ENCODE measurements around the gene FGF8.

DNA sequence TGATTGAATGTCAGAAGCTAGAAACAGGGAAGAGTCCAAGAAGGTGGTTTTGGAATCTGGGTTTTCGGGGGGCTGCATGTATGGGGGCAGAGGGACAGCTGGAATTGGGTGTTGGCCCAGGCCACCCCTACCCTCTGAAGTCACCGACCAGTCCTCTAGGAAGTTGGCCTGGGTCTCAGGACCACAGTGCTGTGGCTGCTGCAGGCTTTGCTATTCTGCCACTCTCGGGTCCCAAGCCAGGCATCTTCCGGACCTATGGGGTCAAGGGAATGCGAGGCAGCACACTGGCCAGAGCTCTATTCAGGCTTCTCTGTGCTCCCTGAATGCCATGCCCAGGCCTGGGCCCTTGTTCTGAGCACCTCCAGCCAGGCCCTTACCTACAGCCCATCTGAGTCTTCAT lies 13.2 kb downstream of the FGF8 start:
- TF ChIP-seq, protein P1, sequence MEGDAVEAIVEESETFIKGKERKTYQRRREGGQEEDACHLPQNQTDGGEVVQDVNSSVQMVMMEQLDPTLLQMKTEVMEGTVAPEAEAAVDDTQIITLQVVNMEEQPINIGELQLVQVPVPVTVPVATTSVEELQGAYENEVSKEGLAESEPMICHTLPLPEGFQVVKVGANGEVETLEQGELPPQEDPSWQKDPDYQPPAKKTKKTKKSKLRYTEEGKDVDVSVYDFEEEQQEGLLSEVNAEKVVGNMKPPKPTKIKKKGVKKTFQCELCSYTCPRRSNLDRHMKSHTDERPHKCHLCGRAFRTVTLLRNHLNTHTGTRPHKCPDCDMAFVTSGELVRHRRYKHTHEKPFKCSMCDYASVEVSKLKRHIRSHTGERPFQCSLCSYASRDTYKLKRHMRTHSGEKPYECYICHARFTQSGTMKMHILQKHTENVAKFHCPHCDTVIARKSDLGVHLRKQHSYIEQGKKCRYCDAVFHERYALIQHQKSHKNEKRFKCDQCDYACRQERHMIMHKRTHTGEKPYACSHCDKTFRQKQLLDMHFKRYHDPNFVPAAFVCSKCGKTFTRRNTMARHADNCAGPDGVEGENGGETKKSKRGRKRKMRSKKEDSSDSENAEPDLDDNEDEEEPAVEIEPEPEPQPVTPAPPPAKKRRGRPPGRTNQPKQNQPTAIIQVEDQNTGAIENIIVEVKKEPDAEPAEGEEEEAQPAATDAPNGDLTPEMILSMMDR (IDR thresholded peaks at IDR 0.05; ENCODE audit: insufficient read depth, low read length) = no peak
- TF ChIP-seq, protein P2, sequence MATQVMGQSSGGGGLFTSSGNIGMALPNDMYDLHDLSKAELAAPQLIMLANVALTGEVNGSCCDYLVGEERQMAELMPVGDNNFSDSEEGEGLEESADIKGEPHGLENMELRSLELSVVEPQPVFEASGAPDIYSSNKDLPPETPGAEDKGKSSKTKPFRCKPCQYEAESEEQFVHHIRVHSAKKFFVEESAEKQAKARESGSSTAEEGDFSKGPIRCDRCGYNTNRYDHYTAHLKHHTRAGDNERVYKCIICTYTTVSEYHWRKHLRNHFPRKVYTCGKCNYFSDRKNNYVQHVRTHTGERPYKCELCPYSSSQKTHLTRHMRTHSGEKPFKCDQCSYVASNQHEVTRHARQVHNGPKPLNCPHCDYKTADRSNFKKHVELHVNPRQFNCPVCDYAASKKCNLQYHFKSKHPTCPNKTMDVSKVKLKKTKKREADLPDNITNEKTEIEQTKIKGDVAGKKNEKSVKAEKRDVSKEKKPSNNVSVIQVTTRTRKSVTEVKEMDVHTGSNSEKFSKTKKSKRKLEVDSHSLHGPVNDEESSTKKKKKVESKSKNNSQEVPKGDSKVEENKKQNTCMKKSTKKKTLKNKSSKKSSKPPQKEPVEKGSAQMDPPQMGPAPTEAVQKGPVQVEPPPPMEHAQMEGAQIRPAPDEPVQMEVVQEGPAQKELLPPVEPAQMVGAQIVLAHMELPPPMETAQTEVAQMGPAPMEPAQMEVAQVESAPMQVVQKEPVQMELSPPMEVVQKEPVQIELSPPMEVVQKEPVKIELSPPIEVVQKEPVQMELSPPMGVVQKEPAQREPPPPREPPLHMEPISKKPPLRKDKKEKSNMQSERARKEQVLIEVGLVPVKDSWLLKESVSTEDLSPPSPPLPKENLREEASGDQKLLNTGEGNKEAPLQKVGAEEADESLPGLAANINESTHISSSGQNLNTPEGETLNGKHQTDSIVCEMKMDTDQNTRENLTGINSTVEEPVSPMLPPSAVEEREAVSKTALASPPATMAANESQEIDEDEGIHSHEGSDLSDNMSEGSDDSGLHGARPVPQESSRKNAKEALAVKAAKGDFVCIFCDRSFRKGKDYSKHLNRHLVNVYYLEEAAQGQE (IDR thresholded peaks at IDR 0.05; ENCODE audit: insufficient replicate concordance, low read depth) = no peak
- TF ChIP-seq POLR2AphosphoS5 (IDR thresholded peaks at IDR 0.05; ENCODE audit: low read depth) = no peak
- TF ChIP-seq SPI1 (IDR thresholded peaks at IDR 0.05; ENCODE audit: borderline replicate concordance, low read depth) = no peak

Data from HL-60 (cell line).